ENCODE results near the gene BIRC5. TPM values are rescaled to one million over a fixed set of nuclear protein-coding genes. Genes with fewer than 3 reads are reported as not detected.

The BIRC5 gene
- total RNA-seq, 4 donors from 2014 or later = 2.4 to 6.5 (median 5.7) TPM

DNA sequence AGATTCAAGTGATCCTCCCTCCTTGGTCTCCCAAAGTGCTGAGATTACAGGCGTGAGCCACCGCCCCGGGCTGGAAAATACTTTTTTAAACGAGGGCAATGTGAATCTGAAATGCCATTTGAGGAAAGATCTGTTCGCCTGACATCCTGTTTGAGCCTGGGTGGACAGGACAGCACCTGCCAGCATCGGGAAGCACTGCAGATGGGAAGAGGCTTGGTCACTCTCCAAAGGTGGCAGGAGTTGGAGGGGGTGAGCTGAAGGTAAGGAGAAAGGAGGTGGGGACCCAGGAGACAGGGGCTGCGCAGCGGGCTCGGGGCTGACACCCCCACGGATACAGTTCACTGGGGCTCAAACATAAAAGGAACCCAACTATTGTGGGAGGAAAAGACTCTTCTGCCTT, 3.9 kb upstream of the BIRC5 start:
- Histone ChIP-seq H3K4me3 (no peak overlapping the region), H3K27me3 (no peaks in the 10 kb centered on the region), H3K36me3 (no peaks in the 10 kb centered on the region), H3K4me1 (peaks cover 0 to 12% (median 6%) of the 10 kb centered on the region in 4 donors), H3K9me3 (no peaks in the 10 kb centered on the region), H3K27ac (no peak overlapping the region)
- no peak for TF ChIP-seq POLR2A (IDR thresholded peaks at IDR 0.05)
- TF ChIP-seq, protein P1, sequence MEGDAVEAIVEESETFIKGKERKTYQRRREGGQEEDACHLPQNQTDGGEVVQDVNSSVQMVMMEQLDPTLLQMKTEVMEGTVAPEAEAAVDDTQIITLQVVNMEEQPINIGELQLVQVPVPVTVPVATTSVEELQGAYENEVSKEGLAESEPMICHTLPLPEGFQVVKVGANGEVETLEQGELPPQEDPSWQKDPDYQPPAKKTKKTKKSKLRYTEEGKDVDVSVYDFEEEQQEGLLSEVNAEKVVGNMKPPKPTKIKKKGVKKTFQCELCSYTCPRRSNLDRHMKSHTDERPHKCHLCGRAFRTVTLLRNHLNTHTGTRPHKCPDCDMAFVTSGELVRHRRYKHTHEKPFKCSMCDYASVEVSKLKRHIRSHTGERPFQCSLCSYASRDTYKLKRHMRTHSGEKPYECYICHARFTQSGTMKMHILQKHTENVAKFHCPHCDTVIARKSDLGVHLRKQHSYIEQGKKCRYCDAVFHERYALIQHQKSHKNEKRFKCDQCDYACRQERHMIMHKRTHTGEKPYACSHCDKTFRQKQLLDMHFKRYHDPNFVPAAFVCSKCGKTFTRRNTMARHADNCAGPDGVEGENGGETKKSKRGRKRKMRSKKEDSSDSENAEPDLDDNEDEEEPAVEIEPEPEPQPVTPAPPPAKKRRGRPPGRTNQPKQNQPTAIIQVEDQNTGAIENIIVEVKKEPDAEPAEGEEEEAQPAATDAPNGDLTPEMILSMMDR (IDR thresholded peaks at IDR 0.05) = no peak
- DNase-seq = no peak

DNA sequence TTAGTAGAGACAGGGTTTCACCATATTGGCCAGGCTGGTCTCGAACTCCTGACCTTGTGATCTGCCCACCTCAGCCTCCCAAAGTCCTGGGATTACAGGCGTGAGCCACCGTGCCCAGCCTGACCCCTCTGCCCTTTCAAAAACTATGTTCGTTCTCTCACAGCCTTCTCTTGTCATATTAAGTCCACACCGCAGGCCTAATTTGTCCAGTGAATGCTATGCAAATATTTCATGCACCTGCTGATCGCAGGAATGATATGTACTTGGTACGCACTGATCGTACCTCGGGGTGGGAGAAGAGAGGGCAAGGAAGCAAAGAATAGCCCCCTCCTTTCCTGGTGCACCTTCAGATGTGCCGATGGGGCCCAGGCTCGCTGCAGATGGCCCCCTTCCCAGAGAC, 3.0 kb upstream of the BIRC5 start:
- no peaks in the 10 kb centered on the region for H3K36me3 ChIP-seq
- no peak for DNase-seq
- no peaks in the 10 kb centered on the region for H3K27me3 ChIP-seq
- H3K4me1 ChIP-seq = peaks cover 0 to 12% (median 6%) of the 10 kb centered on the region in 4 donors
- TF ChIP-seq POLR2A (IDR thresholded peaks at IDR 0.05) = no peak
- TF ChIP-seq, protein P1 (IDR thresholded peaks at IDR 0.05) = no peak
- H3K4me3 ChIP-seq = no peak overlapping the region
- no peak overlapping the region for H3K27ac ChIP-seq
- no peaks in the 10 kb centered on the region for H3K9me3 ChIP-seq

DNA sequence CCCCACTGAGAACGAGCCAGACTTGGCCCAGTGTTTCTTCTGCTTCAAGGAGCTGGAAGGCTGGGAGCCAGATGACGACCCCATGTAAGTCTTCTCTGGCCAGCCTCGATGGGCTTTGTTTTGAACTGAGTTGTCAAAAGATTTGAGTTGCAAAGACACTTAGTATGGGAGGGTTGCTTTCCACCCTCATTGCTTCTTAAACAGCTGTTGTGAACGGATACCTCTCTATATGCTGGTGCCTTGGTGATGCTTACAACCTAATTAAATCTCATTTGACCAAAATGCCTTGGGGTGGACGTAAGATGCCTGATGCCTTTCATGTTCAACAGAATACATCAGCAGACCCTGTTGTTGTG, 631 bp downstream of the BIRC5 start:
- Histone ChIP-seq H3K27ac (peak overlapping the region in 2 of 4 donors; percentile 1 to 49), H3K4me1 (peaks cover 0 to 12% (median 6%) of the 10 kb centered on the region in 4 donors), H3K27me3 (no peaks in the 10 kb centered on the region), H3K4me3 (peak overlapping the region; percentile 38 to 78 (median 56)), H3K36me3 (no peaks in the 10 kb centered on the region), H3K9me3 (no peaks in the 10 kb centered on the region)
- DNase-seq = no peak
- TF ChIP-seq, protein P1 (IDR thresholded peaks at IDR 0.05) = no peak
- TF ChIP-seq POLR2A (IDR thresholded peaks at IDR 0.05) = no peak

- Histone ChIP-seq H3K27ac (no peak overlapping the region), H3K9me3 (no peaks in the 10 kb centered on the region), H3K4me1 (peaks cover 0 to 3% (median under 1%) of the 10 kb centered on the region in 4 donors), H3K27me3 (no peaks in the 10 kb centered on the region), H3K36me3 (no peaks in the 10 kb centered on the region), H3K4me3 (no peak overlapping the region)
- no peak for TF ChIP-seq POLR2A (IDR thresholded peaks at IDR 0.05)
- TF ChIP-seq, protein P1 (IDR thresholded peaks at IDR 0.05) = no peak
- no peak for DNase-seq
Measured at GRCh38 chr17:78219396-78220150, 5.5 kb downstream of the BIRC5 start.

- Histone ChIP-seq H3K4me1 (no peaks in the 10 kb centered on the region), H3K27ac (no peak overlapping the region), H3K36me3 (no peaks in the 10 kb centered on the region), H3K4me3 (no peak overlapping the region), H3K9me3 (no peaks in the 10 kb centered on the region), H3K27me3 (no peaks in the 10 kb centered on the region)
- TF ChIP-seq, protein P1 (IDR thresholded peaks at IDR 0.05) = no peak
- no peak for TF ChIP-seq POLR2A (IDR thresholded peaks at IDR 0.05)
- no peak for DNase-seq
Measured at GRCh38 chr17:78223061-78223460, 9.0 kb downstream of the BIRC5 start.
